Endothelial cell of hepatic sinusoid (primary cell): ENCODE data around the gene TGIF2.
"Not testable (repeated sequence)": the region's sequence is repeated elsewhere in the genome, so short reads cannot be mapped to it uniquely, and the experiment has no call there.

ENCODE experiments used
- in situ Hi-C: cut with HindIII; loops from 2 replicates; pipeline ENCODE4 v1.10.0; 2017; ENCODE audit warnings: low sequenced_read_pairs

Gene TGIF2

DNA sequence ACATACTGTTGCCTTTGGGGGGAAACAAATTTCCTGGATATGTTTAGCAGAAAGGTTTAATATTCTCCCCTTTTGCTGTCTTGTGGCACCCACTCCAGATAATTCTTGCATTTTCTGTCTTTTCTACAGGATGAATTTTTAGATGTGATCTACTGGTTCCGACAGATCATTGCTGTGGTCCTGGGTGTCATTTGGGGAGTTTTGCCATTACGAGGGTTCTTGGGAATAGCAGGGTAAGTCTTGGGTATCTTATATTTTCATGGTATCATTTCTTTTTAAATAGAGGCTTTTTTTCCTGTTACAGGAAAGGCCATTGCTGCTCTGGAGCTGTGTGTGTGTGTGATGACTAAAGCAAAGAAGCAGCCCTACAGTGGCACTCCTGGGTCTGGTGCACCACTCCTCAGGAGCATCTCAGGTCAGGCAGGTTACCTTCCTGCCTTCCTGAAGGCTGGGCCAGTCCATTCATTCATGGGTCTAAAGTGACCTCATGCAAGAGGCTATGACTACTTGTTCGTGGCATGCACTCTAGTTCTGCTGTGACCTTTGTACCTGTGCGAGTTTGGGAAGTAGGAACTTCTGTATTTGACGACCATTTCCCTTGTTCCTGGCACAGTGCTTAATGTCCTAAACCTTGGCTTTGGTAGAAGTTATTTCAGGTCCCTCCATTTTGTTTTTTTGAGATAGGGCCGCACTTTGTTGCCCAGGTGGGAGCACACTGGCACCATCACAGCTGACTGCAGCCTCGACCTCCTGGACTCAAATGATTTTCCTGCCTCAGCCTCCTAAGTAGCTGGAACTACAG, 34.4 kb downstream of the TGIF2 start:
- in situ Hi-C loops, result no loop called here

GRCh38 chr20:36608388-36608728, 35.0 kb downstream of the TGIF2 start:
- in situ Hi-C loops, result not testable (repeated sequence)

DNA sequence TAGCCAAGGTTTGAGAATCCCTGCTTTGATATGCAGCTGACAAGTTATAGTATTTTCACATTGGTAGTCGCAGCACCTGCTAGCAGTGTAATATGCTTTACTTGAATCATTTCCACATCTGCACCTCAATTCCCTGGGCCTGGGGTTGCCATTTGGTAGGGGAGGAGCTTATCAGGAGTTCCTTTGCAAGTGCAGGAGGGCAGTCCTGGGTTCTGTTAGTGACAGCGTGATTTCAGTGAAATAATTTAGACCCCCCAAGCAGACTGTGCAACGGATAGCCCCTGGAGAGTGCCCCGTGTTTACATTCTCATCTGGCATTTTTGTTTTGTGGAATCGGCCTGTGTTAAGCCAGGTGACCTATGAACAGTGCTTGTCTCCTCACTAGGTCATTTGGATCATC, 38.2 kb downstream of the TGIF2 start:
- in situ Hi-C loops, result no loop called here

- in situ Hi-C loops, result no loop called here
These were observed 40.6 kb downstream of the TGIF2 start for GRCh38 chr20:36613974-36614373.

GRCh38 chr20:36614781-36615557, 41.6 kb downstream of the TGIF2 start:
- in situ Hi-C loops, result no loop called here

DNA sequence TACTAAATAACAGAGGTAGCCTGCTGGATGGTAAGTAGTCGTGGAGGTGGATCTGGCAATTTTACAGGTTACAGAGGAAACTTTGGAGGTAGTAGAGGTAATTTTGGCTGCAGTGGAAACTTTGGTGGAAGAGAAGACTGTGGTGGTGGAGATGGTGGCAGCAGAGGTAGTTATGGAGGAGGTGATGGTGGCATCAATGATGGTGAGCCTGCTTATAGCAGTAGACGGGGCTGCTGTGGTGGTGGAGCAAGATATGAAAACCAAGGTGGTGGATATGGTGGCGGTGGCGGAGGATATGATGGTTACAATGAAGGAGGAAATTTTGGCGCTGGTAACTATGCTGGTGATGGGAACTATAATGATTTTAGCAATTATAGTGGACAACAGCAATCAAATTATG, 47.5 kb downstream of the TGIF2 start:
- in situ Hi-C loops, result no loop called here

- in situ Hi-C loops, result no loop called here
These were observed 50.0 kb downstream of the TGIF2 start for GRCh38 chr20:36623444-36623843.

GRCh38 chr20:36624068-36624943, 50.9 kb downstream of the TGIF2 start:
- in situ Hi-C loops, result no loop called here

DNA sequence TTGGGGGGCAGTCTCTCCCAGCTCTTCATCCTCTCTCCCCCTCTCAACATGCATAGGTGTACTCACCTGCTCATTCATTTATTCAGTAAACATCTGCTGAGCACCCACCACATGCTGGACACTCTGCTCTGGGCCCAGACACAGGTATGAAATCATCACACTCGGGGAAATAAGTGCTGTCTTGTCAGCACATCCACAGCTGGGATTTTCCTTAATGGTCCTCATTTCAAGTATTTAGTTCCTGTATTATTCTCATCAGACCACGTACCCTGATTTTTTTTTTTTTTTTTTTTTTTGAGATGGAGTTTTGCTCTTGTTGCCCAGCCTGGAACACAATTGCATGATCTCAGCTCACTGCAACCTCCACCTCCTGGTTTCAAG, 51.5 kb downstream of the TGIF2 start:
- in situ Hi-C loops, result no loop called here

- in situ Hi-C loops, result no loop called here
These were observed 54.7 kb downstream of the TGIF2 start for GRCh38 chr20:36628076-36628475.

- in situ Hi-C loops, result no loop called here
These were observed 56.6 kb downstream of the TGIF2 start for GRCh38 chr20:36629719-36630681.

DNA sequence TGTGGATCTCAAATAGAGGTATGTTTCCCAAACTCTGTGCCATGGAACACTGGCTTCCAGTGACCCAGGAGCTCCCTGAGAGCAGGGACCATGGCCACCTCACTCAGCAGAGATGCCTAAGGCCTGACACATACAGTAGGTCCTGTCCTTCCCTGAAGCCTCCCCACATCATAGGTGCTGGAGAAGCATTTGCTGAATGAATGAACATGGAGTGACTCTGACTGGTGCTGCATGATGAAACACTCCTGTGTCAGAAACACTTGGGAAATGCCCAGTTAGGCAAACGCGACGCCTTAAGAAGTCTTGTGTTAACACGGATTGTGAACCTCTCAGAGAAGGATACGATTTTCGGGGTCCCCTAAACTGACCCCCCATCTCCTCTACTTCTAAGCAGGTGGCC, 58.2 kb downstream of the TGIF2 start:
- in situ Hi-C loops, result no loop called here

- in situ Hi-C loops, result no loop called here
These were observed 58.7 kb downstream of the TGIF2 start for GRCh38 chr20:36632147-36632486.

DNA sequence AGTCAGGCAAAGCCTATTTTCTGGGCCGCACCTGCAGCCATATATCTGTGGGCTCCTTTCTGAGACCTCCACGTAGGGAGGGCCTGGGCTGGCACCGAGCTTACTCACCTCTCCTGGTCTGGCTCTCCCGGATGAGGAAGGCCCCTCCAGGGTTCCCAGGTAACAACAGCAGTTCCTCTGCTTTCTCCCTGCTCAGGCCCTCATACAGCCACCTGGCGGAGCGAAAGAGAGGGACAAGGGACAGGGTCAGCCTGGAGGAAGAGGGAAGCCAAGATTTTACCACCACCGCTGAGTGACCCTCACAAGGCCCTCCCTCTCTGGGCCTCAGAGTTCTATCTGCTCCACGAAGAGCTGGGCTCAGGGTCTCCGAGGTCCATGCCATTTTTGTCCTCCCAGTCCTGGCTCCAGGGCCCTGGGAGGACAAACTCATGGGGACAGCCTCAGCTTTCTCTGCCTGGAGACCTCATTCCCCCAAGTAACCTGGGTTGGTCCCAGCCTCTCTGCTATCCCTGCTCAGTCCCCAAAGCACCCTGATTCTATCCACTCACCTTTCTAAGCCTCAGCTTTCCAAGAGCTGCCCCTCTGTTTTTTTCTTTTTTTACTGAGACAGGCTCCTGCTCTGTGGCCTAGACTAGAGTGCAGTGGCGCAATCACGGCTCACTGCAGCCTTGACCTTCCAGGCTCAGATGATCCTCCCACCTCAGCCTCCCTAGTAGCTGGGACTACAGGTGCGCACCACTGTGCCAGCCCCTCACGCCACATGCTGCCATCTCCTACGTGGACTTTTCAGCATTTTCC, 59.3 kb downstream of the TGIF2 start:
- in situ Hi-C loops, result no loop called here

- in situ Hi-C loops, result no loop called here
These were observed 59.9 kb downstream of the TGIF2 start for GRCh38 chr20:36633285-36633772.

DNA sequence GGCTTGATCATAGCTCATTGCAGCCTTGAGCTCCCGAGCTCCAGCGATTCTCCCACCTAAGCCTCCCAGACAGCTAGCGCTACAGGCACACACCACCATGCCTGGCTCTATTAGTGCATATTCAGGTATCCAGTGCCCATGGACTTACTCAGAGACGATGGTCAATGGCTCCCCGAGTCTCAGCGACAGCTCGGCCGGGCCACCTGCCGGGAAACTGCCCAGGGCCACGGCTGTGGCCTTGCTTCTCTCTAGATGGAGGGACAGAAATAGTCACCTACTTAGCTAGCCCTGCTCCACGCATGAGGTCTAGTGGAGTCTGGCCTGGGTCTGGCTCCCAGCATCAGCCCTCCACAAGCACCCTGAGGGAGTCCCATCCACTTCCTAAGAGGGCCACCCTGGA, 60.9 kb downstream of the TGIF2 start:
- in situ Hi-C loops, result no loop called here

GRCh38 chr20:36638876-36639400, 65.5 kb downstream of the TGIF2 start:
- in situ Hi-C loops, result not testable (repeated sequence)

GRCh38 chr20:36641506-36641843, 68.1 kb downstream of the TGIF2 start:
- in situ Hi-C loops, result loop anchor here (5.0 kb wide), 2 partner anchors 39 to 61 kb away; no protein-coding TSS in a partner anchor

DNA sequence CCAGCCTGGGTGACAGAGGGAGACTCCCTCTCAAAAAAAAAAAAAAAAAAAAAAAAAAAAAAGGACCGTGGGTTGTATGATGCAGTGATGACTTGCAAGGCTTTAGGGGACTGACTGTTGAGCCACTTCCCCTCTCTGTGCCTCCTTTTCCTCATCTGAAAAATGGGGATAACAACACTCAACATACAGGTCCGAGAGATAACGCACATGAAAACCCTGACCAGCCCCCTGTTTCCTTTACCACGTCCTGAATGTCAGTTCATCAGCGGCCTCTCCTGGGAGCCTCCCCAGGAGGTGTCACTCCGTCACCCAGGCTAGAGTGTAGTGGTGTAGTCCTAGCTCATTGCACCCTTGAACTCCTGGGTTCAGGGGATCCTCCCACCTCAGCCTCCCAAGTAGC, 68.7 kb downstream of the TGIF2 start:
- in situ Hi-C loops, result loop anchor here (5.0 kb wide), 2 partner anchors 40 to 60 kb away; no protein-coding TSS in a partner anchor
